ENCODE data around the gene ADCYAP1R1. TPM values are rescaled to one million over a fixed set of nuclear protein-coding genes. Genes with fewer than 3 reads are reported as not detected.

ADCYAP1R1 gene
- total RNA-seq, 2 donors from 2014 or later, result 0.86 to 3.1 TPM

DNA sequence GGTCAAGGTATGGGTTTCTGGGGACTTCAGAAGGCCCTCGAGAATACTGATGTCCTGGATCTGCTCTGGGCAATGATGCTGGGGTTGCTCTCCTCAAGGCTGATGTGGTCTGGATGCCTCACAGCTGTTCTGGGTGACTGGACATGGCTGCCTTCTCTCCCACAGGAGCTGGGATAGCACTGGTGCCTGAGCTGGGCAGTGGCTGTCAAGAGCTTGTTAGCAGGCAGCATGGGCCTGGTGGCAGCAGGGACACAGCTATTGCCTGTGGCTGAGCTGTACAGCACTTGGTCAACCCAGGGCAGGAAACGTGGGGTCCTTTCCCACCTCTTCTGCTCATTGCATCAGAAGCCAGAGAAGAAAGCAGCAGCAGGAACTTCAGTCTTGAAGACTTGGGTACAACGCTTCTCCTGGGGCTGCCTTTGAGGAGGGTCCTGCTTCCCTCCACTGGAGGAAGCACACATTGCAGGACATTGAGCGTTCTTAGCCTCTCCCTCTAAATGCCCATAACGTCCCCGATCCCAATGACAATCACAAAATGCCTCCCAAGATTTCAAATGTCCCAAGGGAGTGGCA lies 13.0 kb downstream of the ADCYAP1R1 start:
- TF ChIP-seq CTCF (IDR thresholded peaks at IDR 0.05), result no peak

DNA sequence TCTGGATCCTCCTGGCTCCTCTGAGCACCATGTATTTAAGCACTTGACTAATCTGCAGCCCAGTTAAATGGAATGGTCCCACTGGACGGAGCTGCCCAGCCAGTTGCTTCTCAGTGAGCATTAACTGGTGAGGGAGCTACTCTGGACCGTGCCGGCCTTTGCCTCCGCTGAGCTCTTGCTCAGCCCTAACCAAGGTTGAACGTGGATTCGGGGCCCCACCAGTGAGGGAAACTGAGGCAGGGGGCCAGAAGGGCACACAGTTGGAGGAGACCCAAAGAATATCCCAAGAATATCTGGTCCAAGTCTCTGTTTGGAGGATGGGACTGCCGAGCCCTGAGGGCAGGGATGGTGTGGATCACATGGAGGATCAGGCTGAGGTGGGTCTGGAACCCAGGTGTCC lies 13.7 kb downstream of the ADCYAP1R1 start:
- Histone ChIP-seq H3K4me3 (no peak overlapping the region), H3K27ac (no peak overlapping the region), H3K36me3 (no peaks in the 10 kb centered on the region), H3K4me1 (no peaks in the 10 kb centered on the region), H3K27me3 (no peaks in the 10 kb centered on the region), H3K9me3 (no peaks in the 10 kb centered on the region)
- DNase-seq (ENCODE audit: low spot score), result no peak
- no peak for TF ChIP-seq CTCF (IDR thresholded peaks at IDR 0.05)

More for the DNA sequence above, 13.0 kb downstream of the ADCYAP1R1 start:
- H3K27me3 ChIP-seq, result no peaks in the 10 kb centered on the region
- no peak for DNase-seq (ENCODE audit: low spot score)
- no peaks in the 10 kb centered on the region for H3K9me3 ChIP-seq
- no peak overlapping the region for H3K27ac ChIP-seq
- H3K4me1 ChIP-seq, result no peaks in the 10 kb centered on the region
- H3K36me3 ChIP-seq, result no peaks in the 10 kb centered on the region
- no peak overlapping the region for H3K4me3 ChIP-seq

DNA sequence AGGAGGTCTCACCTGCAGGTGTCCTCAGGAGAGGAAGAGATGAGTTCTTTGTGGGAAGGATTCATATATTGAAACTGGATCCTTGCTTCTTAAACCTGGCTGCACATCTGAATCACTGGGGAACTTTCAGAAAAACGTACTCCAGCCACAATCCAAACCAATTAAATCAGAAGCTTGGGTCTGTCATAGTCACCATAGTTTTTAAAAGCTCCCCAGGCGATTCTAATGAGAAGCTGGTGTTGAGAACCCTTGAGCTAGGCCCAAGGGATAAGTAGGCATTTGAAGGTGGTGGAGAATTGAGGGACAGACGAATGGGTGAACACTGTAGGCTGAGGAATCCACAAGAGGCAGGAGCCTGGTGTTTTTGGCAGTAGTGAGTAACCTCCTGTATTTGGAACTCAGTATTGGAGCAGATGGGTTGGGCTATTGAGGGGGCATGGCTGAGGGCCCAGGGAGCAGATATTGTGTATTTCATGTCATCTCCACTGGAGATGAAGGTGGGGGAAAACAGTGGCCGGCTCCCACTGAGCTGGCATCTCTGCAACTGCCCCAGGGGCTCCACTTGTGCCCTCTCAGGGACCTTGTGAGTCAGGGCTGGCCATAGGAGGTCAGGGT lies 14.5 kb downstream of the ADCYAP1R1 start:
- no peaks in the 10 kb centered on the region for H3K36me3 ChIP-seq
- H3K4me1 ChIP-seq, result no peaks in the 10 kb centered on the region
- no peaks in the 10 kb centered on the region for H3K27me3 ChIP-seq
- DNase-seq (ENCODE audit: low spot score), result no peak
- H3K9me3 ChIP-seq, result no peaks in the 10 kb centered on the region
- H3K4me3 ChIP-seq, result no peak overlapping the region
- no peak overlapping the region for H3K27ac ChIP-seq
- no peak for TF ChIP-seq CTCF (IDR thresholded peaks at IDR 0.05)

DNA sequence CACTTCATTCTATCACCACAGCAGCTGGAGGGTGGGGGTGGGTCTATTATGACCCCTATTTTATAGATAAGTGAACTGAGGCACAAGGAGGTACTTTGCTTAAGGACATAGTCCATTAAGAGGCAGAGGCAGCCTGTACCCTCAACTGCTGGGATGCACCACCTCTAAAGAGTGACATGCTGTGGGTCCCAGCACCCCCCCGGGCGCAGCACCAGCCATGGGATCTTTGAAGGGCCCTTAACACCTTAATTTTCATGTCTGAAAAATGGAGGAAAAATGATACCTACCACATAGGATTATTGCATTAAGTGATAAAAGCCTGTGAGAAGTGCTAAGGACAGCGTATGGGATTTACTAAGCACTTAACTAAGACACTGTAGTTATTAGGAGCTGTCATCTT lies 15.4 kb downstream of the ADCYAP1R1 start:
- TF ChIP-seq CTCF (IDR thresholded peaks at IDR 0.05), result no peak
- no peaks in the 10 kb centered on the region for H3K4me1 ChIP-seq
- no peaks in the 10 kb centered on the region for H3K36me3 ChIP-seq
- no peak for DNase-seq (ENCODE audit: low spot score)
- H3K9me3 ChIP-seq, result no peaks in the 10 kb centered on the region
- no peak overlapping the region for H3K4me3 ChIP-seq
- H3K27me3 ChIP-seq, result no peaks in the 10 kb centered on the region
- no peak overlapping the region for H3K27ac ChIP-seq

DNA sequence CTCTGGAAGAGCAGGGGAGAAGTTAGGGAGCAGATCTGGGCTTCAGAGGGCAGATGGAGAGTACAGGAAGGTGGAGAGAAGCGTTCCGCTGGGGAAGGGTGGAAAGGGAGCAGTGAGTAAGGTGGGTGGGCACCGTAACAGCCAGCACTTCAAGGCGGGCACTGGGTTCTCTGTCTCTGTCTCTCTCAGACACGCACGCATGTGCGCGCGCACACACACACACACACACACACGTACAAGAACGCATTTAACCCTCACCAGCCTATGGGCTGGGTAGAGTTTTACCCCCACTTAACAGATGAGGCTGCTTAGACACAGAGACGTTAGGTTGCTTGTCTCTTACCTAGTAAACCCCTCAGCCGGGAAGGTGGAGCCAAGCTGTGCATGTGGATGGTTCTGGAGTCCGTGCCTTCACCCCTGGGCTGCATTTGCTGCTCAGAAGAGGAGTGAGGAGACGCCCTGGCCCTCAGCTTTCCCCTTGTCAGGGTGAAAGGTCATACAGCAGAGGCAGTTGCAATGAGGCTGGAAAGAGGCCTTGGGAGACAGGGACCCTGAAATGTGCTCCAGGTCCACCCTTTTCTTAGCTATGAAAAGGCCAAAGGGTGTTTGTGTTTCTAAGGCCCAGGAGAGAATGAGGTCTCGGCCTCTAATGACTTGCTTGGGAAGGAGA lies 16.0 kb downstream of the ADCYAP1R1 start:
- Histone ChIP-seq H3K4me3 (no peak overlapping the region), H3K27ac (no peak overlapping the region), H3K9me3 (no peaks in the 10 kb centered on the region), H3K4me1 (no peaks in the 10 kb centered on the region), H3K36me3 (no peaks in the 10 kb centered on the region), H3K27me3 (no peaks in the 10 kb centered on the region)
- no peak for DNase-seq (ENCODE audit: low spot score)
- TF ChIP-seq CTCF (IDR thresholded peaks at IDR 0.05), result no peak

Data from right atrium auricular region (tissue), 2 donors.